Effector CD8-positive, alpha-beta T cell (primary cell): ENCODE results near the gene ORM1.

Experiments used
- DNase-seq: peaks from one replicate; lab custom pipeline; 2025; lab: John Stamatoyannopoulos, UW

The ORM1 gene

DNA sequence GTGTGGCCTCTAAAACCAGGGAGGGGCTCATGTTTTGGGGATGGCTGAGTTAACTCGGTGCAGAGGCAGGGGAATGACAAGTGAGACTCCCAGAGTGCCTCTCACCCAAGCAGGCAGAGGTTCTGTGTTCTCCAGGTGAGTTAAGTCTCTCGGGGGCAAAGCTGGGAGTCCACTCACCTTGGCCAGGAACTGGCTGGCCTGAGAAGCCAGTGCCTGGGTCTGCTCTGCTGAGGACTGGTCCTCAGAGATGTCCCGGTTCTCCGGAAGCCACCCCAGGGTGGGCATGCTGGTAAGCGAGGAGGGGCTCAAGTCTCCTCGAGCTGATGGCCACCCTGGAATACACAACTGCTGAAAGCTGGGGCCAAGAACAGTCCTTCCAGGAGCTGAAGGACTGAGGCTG lies 44.5 kb downstream of the ORM1 start:
- no peak for DNase-seq

DNA sequence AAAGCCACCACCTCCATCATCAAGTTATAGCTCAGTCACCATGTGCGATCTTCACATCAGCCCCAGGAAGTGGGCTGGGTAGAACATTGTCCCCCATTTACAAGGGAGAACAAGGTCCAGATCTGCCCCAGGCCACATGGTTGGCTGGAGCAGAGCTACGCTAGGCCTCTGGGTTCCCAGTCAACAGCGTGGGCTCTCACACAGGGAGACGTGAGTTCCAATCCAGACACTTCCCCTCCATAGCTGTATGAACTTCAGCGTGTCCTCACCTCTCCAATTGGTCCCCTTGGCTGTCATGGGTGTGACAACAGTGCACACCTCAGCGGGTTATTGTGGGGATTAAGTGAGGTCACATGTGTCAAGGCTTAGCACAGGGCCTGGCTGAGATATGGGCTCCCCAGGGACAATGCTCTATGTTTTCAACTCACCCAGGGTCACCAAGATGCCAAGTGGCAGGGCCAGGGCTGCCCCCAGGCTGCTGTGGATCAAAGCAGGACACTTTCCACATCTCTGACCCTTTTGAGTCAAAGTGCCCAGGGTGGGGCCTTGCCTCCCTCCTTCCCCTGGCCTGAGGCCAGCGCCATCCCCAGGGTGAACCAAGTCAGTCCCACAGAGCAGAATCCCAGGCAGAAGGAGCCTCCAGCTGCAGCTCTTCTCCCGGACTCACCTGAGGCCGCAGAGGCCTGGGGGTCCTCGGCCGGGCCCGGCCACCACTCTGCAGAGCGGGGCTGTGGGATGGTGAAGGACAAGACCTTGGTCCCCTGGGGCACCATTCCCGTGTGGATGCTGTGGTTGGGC lies 45.1 kb downstream of the ORM1 start:
- no peak for DNase-seq

DNA sequence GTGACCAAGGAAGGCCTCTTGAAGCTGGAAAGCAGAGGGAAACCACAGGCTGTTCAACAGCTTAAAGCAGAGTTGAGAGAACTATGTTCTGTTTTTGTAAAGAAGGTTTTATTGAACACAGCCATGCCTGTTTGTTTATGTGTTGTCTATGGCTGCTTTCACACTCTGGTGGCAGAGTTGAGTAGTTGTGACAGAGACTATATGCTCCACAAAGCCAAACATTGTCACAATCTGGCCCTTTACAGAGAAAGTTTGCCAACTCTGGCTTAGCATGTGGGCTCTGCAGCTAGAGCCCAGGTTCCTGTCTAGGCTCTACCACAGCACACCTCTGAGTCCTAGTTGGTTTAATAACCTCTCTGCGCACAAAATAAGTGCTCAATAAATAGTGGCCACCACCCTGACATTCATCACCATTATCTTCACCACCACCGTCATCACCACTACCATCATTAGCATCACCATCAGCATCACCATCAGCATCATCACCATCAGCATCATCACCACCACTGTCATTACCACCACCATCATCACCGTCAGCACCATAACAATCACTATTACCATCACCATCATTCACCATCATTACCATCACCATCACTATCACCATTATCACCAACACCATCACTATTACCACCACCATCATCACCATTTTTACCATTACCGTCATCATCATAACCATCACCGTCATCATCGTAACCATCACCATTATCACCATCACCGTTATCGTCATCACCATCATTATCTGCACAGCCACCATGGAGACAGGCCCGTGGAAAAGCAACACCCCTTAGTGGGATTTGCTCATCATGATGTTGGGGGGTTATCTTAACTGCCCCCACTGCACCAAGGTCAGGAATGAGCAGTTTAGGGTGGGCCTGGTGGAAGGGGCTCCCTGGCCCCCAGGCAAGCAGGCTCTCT lies 46.6 kb downstream of the ORM1 start:
- DNase-seq, result no peak

DNA sequence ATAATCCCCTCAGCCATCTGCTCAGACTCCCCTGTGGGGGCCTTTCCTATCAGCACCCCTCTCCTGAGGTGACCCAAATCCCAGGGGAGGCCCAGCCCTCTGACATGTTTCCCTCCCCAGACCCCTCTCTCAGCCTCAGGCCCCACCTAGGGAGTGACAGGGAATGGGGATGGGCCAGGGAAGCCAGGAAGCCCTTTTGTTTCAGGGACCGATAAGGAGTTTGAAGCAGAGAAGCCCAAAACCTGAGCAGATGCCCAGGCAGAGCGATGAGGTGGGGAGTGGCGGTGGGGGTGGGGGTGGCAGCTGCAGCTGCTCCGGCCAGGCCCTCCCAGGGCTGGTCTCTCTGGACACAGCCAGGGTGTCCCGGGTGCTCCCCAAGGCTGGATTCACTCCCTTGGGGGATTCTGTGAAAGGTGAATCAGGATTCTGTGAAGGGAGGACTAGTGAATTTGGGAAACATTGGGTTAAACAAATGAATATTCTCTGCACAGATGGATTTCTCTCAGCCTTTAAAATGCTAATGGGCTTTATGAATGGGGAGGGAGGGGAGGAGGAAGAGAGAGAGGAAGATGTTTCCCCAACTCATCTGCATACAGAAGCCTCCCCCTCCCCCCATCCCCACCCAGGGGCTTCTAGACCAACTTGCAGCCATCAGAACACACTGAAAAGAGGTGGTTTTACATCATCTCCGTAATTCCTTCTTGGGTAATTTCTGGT lies 47.5 kb downstream of the ORM1 start:
- no peak for DNase-seq

DNA sequence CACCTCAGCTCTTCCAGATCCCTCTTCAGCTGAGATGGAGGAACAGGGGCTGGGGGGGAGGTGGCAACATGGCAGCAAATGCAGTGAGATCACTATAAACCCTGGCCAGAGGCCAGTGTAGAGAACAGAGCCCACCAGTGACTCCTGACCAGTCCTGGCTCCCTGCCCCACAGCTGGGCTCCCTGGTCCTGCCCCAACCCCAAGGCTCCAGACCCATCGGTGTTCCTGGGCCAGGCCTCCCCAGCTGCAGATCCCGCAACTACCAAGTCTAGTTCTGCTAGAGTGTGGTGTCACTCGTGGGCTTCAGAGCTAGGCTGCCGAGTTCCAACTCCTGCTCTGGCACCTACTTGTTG lies 48.0 kb downstream of the ORM1 start:
- no peak for DNase-seq

DNA sequence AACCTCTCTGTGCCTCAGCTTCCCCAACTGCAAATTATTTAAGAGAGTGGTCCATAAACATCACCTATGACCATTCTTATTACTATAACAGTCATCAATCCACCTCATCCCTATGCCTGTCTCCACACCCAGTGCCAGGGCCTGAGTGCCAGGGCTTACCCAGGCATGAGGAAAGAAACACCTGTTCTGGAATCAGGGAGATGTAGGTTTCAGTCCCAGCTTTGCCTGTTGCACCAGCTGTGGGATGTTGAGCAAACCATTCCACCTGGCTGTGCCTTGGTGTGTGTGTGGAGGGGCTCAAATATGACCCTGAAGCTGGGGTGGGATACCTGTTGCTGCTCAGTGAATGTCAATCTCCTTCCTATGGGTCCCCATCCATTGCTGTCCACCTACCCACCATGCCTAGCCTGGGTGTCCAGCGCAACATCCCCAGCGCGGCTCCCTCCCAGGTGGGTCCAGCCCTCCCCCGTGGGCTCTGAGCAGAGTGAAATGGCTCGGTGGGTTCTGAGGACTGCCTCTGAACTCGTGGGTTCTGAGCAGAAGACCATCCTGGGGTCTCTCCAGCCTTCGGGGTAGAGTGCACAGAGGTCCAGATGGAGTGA lies 48.5 kb downstream of the ORM1 start:
- no peak for DNase-seq

DNA sequence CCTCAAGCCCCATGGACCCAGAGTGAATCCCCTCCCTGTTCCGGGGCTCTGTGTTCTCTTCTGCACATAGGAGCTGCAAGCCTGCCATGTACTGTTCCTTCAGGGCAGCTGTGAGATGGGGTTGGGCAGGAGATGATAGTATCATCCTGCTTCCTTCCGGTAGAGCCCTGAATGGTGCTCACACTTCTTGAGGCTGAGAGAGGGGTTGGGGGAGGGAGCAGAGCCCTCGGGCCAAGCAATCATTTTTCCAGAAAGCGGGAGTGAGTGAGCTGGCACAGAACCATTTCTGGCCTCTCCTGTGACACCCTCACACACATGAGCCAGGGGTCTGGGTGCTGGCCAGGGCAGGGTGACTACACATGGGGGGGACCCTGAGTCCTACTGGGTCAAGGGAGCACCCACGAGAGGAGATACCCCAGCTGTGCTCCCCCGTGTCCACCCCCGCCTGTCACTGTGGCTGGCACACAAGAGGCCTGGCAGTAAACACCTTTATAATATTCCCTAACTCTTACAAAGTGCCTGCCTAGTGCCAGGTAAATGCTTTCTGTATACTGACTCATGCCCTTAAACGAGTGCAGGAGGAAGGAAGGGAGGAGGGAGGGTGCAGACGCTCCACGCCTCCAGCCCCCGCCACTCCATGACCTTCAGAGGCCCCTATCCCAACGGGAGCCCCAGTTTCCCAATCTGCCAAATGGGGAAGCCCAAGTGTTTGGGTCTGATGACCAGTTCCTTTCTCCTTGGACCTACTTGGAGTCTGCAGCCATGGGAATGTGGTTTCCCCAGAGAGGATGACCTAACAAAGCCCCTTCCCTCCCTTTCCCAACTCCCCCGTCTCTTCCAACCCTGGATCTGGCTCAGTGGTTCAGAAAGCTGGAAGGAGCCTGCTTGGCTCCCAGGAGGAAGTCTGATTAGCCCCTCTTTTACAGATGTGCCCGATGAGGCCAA lies 49.3 kb downstream of the ORM1 start:
- no peak for DNase-seq

DNA sequence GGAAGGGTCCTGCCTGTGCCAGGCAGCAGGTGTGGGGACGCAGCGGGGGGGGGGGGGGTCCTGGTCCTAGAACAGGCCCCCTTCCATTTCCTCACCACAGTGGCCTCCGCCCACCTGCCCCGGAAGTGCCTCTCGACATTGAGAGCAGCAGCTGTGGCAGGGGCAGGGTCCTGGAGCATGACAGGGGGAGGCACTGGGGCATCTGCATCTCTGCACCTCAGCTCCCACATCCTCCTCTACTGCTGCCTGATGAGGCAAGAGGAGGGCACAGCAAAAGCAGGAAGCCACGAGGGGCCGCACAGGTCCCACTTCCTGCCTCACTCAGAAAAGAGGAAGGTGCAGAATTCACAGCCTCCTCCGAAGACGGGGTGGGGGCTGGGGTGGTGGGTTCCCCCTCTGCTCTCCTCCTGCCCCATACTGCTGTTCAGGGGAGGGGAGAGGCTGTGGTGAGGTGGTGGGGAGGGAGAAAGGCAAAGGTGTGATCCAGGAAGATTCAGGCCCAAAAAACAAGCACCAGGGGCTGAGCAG lies 50.1 kb downstream of the ORM1 start:
- DNase-seq, result peak; percentile 65

DNA sequence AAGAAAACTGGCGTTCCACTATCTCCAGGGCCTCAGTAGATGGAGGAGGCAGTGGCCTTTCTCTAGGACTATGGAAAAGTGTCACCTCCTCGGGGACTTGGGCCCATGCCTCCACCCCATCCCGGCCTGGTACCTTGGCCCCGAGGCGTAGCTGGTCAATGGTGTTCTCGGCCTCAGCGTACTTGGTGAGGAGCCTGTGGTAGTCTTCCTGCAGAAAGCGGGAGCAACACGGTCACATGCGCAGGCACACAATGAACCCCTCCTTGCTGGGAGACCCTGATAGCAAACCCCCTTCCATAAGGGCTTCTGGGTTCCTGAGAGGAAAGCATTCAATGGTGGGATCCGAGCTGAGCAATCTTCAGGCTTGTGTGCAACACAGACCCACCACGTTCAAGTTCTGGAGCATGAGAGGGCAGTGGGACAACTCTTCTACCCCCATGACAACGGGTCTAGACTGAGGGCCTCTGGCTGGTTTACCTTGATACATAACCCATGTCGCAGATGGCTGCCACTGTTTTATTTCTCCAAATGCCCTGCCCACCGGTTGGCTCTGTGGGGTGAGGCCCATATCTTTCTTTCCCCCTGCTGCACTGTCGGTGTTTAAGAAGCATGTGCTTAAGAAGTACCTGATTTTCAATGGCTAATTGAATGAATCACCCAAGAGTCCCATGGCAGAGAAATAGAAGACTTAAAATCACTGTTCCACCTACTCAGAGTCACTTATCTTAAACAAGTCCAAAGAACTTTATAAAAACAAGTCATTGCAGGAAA lies 51.2 kb downstream of the ORM1 start:
- no peak for DNase-seq

DNA sequence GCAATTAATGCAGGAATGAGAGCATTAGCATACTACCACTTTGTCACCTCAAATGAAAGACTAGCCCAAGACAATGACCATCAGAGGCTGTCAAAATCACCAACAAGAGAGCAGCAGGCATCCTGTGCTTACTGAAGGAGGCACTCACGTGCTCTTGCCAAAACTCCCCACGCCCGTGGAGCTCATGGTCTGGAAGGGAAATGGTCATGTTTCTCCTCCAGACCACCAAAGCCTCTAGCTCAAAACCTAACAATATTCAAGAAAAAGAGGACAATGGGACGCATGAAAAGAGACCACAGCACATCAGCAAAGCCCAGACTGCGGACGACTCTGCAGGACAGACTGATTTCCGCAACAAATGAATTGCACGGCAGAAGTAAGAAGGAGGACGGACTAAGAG lies 52.0 kb downstream of the ORM1 start:
- DNase-seq, result no peak

DNA sequence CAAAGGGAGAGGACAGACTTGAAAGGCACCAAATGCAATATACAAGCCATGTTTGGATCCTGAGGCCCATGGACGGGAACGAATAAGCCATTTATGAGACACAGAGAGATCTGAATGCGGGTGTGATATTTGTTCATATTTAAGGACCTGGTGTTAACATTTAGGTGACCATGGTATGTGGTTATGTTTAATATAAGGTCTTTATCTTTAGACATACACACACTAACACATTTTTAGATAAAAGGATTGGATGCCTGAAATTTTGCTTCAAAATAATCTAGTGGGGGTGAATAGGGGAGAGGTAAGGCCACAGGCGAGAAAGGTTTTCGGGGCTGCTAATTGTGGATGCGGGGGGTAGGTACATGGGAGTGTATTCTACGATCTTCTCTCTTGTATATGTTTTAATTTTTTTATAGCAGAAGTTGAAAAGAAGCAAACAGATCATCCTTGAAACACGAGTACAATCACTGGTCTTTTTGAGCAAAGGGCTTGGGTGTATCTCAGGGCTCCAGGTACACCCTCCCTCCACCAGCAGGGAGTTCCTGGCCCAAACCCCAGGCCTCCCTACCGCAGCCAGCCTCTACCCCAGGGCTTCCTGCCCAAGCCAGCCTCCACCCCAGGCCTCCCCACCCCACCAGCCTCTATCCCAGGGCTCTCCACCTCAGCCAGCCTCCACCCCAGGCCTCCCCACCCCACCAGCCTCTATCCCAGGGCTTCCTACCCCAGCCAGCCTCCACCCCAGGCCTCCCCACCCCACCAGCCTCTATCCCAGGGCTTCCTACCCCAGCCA lies 52.7 kb downstream of the ORM1 start:
- DNase-seq, result no peak
